ENCODE data around the gene NEO1.

DNA sequence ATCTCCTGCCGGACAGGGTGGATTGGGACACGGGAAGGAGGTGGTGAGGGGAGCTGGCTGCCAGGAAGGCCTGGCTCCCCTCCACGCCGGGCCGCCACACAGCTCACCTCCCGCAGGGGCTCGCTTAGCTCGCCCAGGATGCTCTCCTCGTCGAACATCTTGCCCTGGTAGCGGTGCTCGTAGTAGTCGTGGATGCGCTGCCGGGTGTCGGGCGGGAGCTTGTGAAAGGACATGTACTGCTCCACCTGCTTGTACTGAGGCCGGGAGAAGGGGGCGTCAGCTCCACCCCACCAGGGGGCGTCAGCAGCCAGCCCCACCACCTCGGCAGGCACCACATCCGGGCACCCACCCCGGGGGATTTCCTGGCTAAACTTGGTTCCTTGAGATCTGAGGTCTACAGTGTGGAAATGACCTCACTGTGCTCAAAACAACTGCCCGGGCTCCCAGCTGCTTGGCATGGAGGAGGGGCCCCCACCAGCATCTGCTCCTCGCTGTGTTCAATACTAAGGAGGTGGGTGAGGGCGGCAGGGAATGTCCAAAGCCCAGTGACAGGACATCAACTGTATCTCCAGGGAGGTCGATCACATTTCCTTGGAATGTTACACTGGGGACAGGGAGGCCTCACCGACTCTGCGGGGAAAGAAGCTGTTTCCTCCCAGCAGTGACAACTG is 273.1 kb downstream of the NEO1 start:
- TF ChIP-seq POLR2AphosphoS5 (IDR thresholded peaks at IDR 0.05; ENCODE audit: low read depth, low read length) = no peak
- no peak for TF ChIP-seq POLR2A (IDR thresholded peaks at IDR 0.05; ENCODE audit: low read depth, low read length)
- no peak for TF ChIP-seq TAF1 (IDR thresholded peaks at IDR 0.05; ENCODE audit: low read depth, low read length)
